Measurements from ENCODE around the gene SPSB1.

DNA sequence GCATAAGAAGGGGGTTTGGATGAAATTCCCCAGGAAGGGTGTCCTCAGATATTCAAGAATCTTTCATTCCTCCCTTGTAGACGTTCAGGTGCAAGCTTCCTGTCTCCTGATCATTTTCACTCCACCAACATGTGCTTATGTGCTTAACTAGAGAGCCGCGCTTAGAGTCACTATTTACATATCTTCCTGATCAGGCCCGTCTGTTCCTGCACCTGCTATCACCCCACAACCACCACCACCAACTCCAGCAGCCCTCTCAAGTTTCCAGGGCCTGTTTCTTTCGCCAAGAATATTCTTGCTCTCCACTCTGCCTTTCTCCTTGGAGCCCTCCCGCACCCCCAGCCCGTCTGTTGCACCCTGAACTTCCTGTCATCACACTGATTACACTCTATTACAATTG lies 113.4 kb downstream of the SPSB1 start:
- TF ChIP-seq TEAD4 (IDR thresholded peaks at IDR 0.05) (no peak), EP300 (IDR thresholded peaks at IDR 0.05; ENCODE audit: borderline replicate concordance) (no peak), TAF1 (IDR thresholded peaks at IDR 0.05; ENCODE audit: low read depth) (no peak), CREB1 (IDR thresholded peaks at IDR 0.05; ENCODE audit: low read depth) (no peak), FOXM1 (IDR thresholded peaks at IDR 0.05; ENCODE audit: borderline replicate concordance, low read depth) (no peak), CEBPB (IDR thresholded peaks at IDR 0.05) (no peak), TCF12 (IDR thresholded peaks at IDR 0.05; ENCODE audit: low read depth) (no peak), RAD21 (IDR thresholded peaks at IDR 0.05; ENCODE audit: low read depth) (no peak), EGR1 (IDR thresholded peaks at IDR 0.05) (no peak)
- TF ChIP-seq, protein P1, sequence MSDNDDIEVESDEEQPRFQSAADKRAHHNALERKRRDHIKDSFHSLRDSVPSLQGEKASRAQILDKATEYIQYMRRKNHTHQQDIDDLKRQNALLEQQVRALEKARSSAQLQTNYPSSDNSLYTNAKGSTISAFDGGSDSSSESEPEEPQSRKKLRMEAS (IDR thresholded peaks at IDR 0.05): no peak
